ENCODE data around the gene MUTYH.
"Not testable (repeated sequence)": the region's sequence is repeated elsewhere in the genome, so short reads cannot be mapped to it uniquely, and the experiment has no call there.

The MUTYH gene

DNA sequence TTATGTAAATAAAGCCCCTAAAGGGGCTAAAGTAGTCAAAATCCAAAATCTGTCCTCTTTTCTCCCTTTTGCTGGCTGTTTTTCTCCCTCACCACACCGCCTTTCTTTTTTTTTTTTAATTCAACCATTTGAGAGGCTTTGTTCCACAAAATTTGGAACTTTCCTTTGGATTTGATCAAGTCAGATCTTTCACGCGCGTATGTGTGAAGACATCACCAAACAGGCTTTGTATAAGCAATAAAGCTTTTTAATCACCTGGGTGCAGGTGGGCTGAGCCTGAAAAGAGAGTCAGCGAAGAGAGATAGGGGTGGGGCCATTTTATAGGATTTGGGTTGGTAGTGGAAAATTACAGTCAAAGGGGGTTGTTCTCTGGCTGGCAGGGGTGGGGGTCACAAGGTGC is 18.8 kb downstream of the MUTYH start:
- no peak for DNase-seq (ENCODE audit: low read depth, low spot score)

DNA sequence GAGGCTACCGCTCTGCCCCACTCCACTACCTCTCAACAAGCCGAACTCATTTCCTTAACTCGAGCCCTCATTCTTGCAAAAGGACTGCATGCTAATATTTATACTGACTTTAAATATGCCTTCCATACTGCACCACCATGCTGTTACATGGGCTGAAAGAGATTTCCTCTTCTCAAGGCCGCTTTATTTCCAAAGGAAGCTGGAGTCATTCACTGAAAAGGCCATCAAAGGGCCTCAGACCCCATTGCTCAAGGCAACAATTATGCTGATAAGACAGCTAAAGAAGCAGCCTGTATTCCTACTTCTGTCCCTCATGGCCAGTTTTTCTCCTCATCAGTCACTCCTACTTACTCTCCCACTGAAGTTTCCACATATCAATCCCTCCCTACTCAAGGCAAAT is 20.5 kb downstream of the MUTYH start:
- DNase-seq (ENCODE audit: low read depth, low spot score): no peak

DNA sequence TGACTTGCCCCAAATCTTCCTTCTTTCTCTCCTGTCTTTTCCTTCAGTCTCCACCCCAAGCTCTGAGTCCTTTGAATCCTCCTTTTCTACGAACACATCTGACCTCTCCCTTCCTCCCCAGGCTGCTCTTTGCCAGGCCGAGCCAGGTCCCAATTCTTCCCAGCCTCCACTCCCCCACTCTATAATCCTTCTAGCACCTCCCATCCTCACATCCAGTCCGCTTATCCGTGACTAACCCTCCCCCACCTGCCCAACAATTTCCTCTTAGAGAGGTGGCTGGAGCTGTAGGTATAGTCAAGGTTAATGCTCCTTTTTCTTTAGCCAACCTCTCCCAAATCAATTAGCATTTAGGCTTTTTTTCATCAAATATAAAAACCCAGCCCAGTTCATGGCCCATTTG is 23.1 kb downstream of the MUTYH start:
- no peak for DNase-seq (ENCODE audit: low read depth, low spot score)

DNA sequence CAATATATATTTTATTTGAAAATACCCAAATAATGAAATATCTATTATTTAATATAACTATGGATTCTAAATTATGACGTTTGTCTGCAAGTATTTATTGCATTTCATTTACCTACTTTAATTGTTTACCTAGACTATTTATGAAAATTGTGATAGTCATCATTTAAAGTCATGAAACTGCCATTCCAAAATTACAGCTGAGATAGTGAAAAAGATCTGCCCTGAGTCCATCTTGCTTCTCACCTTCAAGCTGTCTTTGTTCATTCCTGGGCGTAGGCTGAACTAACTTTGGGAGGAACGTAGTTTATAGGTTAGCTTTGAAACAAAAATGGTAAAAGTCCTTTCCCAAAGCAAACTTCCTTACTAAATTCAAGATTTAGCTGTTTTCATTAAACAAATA is 26.0 kb downstream of the MUTYH start:
- DNase-seq (ENCODE audit: low read depth, low spot score): no peak

DNA sequence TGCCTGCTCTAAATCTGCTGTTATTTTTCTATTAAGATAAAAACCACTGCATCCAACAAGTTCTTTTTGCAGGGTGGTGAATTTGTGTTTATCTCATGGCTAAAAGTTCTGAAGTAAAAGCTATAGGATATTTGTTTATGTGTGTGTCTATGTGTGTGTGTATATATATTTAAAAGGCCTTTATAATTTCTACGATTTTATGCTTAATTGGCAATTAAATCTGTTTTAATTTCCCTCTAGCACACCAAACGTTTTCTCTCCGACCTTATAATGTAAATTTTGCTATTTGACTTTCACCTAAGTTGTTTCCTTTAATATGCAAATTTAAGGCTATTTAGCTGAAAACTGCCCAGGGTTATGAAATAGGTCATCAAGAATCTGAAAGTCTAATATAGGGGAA is 33.3 kb downstream of the MUTYH start:
- DNase-seq (ENCODE audit: low read depth, low spot score): no peak

DNA sequence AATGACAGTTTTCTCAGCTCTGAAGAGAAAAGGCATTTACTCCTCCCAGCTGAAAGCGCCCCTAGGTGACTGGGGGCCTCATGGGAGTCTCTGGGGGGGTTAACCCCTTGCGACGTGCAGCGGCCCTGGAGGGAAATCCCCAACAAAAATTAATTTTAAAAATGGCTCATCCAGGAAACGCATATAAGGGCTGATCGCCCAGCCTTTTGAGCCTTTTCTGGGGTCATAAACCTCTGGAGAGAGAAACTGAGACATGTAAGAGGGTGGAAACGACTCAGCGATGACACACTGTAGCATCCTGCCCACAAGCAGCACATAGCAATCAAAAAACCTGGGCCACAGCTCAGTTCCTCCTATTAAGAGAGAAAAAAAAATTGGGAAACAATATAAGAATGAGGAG is 33.9 kb downstream of the MUTYH start:
- no peak for DNase-seq (ENCODE audit: low read depth, low spot score)

DNA sequence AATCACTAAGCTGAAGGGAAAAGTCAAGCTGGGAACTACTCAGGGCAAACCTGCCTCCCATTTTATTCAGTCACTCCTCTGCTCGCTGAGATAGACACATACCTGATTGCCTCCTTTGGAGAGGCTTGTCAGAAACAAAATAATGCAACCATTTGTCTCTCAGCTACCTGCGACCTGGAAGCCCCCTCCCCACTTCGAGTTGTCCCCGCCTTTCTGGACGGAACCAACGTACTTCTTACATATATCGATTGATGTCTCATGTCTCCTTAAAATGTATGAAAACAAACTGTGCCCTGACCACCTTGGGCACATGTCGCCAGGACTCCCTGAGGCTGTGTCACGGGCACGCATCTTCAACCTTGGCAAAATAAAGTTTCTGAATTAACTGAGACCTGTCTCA is 35.0 kb downstream of the MUTYH start:
- DNase-seq (ENCODE audit: low read depth, low spot score): no peak

DNA sequence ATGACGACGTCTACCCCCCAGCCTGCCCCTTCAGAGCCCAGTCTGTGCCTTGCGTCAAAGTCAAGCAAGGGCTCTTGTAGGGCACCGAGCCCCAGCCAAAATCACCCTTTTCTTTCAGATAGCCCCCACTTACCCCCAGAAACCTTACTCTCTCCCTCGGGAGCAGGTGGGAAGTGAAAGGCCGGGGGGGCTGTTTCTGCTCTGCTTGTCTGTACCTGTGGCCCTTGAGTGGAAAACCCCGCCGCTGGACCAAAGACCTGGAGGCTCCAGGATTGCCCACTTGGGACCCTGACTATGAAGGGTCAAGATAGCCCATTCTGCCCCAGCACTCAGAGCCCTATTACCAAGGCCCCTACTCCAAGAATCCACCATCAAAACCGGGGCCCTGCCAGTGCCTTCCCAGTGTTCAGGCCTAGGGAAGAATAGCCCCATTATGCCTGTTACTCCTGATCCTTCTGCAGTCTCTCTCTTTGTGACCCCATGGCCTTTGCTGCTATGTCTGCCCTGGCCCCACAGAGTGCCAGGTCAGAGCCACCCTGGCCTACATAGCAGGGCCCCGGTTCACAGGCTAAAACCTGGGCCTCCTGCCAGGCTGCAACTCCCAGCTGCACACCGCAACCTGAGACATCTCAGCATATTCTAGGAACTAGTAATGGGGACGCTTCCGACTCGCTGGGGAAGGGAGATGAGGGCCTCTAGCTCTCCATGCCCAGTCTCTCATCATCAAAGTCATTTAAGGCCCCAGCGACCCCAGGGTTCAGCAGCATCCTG is 35.7 kb downstream of the MUTYH start:
- no peak for DNase-seq (ENCODE audit: low read depth, low spot score)

DNA sequence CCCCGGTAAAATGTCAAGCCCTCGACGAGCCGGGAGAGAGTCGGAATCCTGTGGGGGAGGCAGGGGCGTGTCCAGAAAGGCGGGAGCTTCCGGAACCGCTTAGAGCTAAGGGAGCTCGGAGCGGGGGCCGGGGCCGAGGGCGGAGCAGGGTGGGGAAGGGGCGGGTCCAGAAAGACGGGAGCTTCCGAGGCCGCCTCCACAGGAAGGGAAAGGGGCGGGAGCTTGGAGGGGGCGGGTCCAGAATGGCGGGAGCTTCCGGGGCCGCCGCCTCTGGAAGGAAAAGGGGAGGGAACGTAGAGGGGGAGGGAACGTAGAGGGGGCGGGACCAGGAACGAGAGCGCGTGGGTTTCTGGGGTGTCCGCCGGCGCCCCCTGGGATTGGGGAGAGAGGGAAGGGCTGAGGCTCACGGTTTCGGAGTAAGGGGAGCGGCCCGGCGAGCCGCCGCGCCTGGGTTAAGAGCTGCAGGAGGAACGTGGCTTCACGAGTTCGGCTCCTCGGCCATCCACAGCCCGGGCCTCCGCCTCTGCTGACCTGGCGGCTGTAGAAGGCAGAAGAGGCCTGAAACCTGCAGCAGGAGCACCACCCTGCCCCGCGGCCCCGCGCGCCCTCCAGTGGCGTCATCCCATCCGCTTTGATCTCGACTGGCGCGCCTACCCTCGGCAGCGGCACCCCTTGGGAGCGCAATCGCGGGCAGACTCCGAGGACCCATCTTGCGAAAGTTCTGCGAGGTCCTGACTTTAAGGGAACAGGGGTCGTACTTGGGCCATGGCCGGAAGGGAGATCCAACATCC is 36.5 kb downstream of the MUTYH start:
- DNase-seq (ENCODE audit: low read depth, low spot score): peak; percentile 88

DNA sequence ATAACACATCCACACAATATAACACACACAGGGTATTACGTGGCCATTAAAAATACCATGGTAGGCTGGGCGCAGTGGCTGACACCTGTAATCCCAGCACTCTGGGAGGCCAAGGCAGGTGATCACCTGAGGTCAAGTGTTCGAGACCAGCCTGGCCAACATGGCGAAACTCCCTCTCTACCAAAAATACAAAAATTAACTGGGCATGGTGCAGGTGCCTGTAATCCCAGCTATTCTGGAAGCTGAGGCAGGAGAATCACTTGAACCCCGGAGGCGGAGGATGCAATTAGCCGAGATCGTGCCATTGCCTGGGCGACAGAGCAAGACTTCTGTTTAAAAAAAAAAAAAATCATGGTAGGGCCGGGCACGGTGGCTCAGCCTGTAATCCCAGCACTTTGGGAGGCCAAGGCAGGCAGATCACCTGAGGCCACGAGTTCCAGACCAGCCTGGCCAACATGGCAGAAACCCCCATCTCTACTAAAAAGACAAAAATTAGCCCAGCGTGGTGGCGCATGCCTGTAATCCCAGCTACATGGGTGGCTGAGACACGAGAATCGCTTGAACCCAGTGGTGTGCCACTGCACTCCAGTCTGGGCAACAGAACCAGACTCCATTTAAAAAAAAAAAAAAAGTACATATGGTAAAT is 37.6 kb downstream of the MUTYH start:
- DNase-seq (ENCODE audit: low read depth, low spot score): no peak

DNA sequence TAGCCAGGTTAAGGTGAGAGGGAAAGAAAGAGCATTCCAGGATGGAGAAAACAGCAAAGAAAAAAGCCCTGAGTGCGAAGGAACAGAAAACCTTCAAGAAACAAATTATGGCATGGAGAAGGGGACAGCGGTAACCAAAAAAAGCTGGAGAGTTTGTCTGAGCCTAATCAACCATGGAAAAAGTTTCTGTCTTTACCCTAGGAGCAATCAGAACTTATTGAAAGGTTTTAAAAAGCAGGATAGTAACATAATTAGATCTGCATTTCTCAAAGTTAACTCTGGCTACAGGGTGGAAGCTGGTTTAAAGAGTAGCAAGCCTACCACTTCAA is 39.6 kb downstream of the MUTYH start:
- no peak for DNase-seq (ENCODE audit: low read depth, low spot score)

DNA sequence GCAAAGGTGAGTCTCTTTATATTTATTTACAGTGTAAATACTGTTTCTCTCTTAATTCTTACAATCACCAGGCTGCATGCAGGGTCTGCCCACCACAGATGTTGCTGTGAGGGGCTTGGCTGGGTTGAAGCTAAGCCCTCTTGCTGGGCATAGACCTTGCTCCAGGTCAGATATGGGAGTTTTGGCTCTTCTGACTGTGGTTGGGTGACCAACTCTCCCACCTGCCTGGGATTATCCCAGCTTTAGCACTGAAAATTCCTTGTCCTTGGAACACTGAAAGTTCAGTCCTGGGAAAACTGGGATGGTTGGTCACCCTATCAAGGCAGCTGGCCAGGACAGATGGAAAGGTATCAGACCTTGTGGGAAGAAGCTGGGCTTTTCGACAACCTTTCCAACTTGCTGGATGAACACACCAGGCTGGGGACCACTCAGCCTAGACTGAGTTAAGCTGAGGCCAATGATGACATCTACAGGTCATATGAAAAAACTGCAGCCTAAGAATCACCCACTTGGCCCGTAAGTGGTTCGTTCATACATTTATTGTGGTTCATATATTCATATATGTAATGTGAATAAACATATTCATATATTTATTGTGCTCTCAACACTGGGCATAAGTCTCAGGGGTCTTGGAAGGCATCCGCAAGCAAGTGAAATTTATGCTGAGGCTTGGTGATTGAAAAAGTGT is 40.1 kb downstream of the MUTYH start:
- DNase-seq (ENCODE audit: low read depth, low spot score): peak; percentile 39

DNA sequence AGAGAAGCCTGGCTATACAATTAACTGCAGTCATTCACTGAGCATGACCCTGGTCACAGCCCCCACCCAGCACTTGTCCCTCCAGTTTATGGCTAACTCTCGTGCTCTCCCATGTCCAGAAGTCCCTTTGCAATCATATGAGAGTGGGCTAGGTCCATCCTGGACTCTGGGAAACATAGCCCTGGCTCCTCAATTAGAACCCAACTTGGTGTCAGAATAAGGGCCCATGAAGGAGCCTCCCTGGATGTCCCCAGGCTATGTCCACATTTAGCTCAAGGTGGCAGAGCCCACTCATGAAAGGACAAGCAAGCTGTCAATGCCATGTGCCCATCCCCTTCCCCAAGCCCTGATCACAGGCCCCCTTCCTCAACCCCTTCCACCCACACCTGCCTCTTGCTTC is 40.9 kb downstream of the MUTYH start:
- DNase-seq (ENCODE audit: low read depth, low spot score): no peak

DNA sequence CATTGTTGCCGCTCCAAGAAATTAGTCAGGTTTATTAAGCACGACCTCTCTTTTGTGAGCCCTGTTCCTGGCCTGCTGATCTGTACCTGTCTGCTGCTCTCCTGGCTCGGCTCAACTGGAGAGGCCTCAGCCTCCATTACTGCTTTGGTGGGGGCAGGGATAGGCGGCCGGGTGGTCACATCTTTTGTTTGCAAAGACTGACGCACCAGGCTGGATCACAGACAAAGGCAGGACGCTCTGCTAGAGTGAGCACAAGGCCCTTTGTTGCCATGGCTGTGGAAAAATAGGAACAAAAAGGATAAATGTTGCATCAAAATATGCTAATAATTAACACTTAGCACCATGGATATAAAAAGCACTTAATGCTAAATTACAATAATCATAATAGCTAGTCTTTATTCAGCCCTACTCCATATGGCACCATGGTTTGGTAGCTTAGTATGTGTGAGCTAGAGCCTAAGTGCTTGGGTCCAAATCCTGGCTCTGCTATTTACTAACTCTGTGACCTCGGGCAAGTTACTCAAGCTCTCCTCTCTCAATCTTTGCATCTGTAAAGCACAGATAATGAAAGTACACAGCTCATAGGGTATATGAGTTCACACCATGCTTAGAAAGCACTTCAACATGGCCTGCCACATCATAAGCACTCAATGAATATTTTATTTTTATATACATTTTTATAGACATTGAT is 42.4 kb downstream of the MUTYH start:
- no peak for DNase-seq (ENCODE audit: low read depth, low spot score)

DNA sequence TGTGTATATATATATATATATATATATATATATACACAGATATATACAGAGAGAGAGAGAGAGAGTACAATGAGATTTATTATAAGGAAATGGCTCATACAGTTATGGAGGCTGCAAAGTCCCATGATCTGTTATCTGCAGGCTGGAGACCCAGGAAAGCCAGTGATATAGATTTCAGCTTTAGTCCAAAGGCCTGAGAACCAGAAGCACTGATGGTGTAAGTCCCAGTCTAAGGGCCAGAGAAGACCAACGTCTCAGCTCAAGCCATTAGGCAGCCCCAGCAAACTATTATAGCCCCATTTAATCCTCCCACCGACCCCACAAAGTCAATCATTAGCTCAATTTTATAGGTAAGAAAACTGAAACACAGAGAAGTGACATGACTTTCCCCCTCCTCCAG is 48.5 kb downstream of the MUTYH start:
- DNase-seq (ENCODE audit: low read depth, low spot score): no peak

DNA sequence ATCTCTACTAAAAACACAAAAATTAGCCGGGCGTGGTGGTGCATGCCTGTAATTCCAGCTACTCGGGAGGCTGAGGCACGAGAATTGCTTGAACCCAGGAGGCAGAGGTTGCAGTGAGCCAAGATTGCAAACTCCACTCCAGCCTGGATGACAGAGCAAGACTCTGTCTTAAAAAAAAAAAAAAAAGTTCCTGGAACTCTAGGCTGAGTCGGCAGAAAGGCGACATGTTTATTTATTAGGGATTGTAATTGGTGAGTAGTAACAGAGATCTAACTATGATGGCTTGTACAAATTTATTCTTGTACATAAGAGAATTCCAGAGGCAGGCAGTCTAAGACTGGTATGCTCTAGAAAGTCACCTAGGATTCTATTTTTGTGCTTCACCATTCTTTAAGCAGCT is 49.2 kb downstream of the MUTYH start:
- not testable (repeated sequence) for DNase-seq (ENCODE audit: low read depth, low spot score)

DNA sequence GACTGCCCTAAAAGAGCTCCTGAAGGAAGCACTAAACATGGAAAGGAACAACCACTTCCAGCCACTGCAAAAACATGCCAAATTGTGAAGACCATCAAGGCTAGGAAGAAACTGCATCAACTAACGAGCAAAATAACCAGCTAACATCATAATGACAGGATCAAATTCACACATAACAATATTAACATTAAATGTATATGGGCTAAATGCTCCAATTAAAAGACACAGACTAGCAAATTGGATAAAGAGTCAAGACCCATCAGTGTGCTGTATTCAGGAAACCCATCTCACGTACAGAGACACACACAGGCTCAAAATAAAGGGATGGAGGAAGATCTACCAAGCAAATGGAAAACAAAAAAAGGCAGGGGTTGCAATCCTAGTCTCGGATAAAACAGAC is 53.7 kb downstream of the MUTYH start:
- DNase-seq (ENCODE audit: low read depth, low spot score): not testable (repeated sequence)

DNA sequence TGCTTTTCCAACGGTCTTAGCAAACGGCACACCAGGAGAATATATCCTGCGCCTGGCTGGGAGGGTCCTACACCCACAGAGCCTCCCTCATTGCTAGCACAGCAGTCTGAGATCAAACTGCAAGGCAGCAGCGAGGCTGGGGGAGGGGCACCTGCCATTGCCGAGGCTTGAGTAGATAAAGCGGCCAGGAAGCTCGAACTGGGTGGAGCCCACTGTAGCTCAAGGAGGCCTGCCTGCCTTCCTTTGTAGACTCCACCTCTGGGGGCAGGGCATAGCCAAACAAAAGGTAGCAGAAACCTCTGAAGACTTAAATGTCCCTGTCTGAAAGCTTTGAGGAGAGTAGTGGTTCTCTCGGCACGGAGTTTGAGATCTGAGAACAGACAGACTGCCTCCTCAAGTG is 55.4 kb downstream of the MUTYH start:
- not testable (repeated sequence) for DNase-seq (ENCODE audit: low read depth, low spot score)

DNA sequence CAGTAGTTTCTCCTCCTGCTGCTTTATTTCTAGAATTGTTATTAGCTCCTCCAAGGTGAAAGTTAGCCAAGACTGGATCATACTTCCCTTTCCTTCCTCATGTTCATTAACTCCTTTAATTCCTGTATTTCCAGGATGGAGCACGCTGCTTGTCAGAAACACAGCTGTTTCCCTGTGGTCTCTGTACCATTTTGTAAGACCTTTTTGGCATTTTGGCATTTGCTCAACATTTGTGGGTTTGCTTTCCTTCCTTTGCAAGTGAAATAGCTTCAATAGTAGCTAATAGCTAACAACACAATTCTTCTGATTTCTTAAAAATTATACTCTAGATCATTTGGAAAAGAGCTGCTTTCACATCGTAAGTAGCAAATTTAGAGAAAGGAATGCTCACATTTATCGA is 57.9 kb downstream of the MUTYH start:
- no peak for DNase-seq (ENCODE audit: low read depth, low spot score)

Data from brain pericyte (primary cell).